ENCODE measurements around the gene PRDM2. TPM values are rescaled to one million over a fixed set of nuclear protein-coding genes. Genes with fewer than 3 reads are reported as not detected.

The PRDM2 gene
- total RNA-seq, 2 donors from 2014 or later: 29.3 to 30.0 TPM

DNA sequence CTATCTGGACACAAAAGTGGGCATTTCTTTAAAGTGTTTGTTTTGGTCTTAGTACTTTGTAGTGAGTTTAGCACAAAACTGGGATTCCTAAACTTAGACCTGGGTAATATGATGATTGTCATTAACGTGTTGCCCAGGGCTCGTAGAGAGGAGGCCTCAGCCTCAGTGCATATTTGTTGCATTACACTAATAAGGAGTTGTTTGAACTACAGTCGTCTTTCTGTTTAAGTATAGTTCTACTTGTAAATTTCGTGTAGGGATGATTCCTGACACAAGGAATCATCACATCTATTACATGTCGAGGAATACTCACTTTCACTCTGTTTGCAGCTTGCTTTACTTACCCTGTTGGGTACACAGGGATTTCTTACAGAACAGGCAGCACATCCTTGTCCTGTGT lies 85.0 kb downstream of the PRDM2 start:
- no peak for TF ChIP-seq CTCF (IDR thresholded peaks at IDR 0.05)
- no peaks in the 10 kb centered on the region for H3K9me3 ChIP-seq
- H3K4me3 ChIP-seq: no peak overlapping the region
- H3K36me3 ChIP-seq: peaks cover 4% of the 10 kb centered on the region
- H3K27me3 ChIP-seq: no peaks in the 10 kb centered on the region
- intact Hi-C loops (cut with DNase I): no loop called here
- no peak overlapping the region for H3K9ac ChIP-seq (ENCODE audit: low read depth in 2 of 2, low read length in 2 of 2)
- no peak overlapping the region for H3K27ac ChIP-seq
- no peak for DNase-seq
- H3K4me1 ChIP-seq: no peaks in the 10 kb centered on the region

DNA sequence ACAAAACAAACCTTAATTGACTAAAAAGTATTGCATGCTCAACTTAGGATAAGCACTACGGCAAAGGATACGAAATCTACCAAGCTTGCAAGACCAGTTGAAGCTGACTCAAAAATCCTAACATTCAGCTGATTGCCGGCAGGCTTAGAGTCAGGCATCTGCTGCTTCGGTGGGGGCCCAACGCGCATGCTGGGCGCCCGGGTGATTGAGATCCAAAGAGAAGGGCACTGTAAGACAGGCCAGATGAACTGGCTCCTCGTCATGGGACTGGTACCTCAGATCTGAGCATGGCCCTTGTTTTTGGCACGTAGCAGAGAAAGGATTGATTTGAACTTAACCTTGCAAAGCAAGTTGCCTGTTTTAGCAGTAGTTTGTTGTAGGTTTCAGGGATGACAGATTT lies 86.6 kb downstream of the PRDM2 start:
- H3K27me3 ChIP-seq: no peaks in the 10 kb centered on the region
- H3K9me3 ChIP-seq: no peaks in the 10 kb centered on the region
- no peak overlapping the region for H3K9ac ChIP-seq (ENCODE audit: low read depth in 2 of 2, low read length in 2 of 2)
- no peak for TF ChIP-seq CTCF (IDR thresholded peaks at IDR 0.05)
- no peak overlapping the region for H3K27ac ChIP-seq
- no peak for DNase-seq
- intact Hi-C loops (cut with DNase I): no loop called here
- no peak overlapping the region for H3K4me3 ChIP-seq
- H3K36me3 ChIP-seq: no peaks in the 10 kb centered on the region
- no peaks in the 10 kb centered on the region for H3K4me1 ChIP-seq

DNA sequence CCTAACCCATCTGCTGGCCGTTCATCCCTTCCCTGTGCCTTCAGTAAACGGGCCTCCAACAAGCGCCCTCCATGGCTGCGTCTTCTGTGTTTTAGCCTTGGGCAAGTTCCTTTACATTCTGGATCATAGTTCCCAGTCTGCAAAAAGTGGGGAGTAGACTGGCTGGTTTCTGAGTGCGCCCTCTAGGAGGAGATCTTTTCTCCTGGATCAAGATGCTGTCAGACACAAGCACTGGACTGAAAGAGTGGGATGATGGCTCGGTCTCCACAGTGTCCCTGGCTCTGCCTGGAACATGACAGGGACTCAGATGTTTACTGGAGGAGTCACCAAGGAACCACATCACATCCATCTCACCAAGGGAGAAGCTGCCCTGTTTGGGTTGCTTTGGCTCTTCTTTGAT lies 88.8 kb downstream of the PRDM2 start:
- Histone ChIP-seq H3K4me1 (no peaks in the 10 kb centered on the region), H3K36me3 (no peaks in the 10 kb centered on the region), H3K9me3 (no peaks in the 10 kb centered on the region), H3K4me3 (no peak overlapping the region), H3K27ac (no peak overlapping the region), H3K27me3 (no peaks in the 10 kb centered on the region), H3K9ac (ENCODE audit: low read depth in 2 of 2, low read length in 2 of 2) (no peak overlapping the region)
- intact Hi-C loops (cut with DNase I): no loop called here
- TF ChIP-seq CTCF (IDR thresholded peaks at IDR 0.05): no peak
- no peak for DNase-seq

DNA sequence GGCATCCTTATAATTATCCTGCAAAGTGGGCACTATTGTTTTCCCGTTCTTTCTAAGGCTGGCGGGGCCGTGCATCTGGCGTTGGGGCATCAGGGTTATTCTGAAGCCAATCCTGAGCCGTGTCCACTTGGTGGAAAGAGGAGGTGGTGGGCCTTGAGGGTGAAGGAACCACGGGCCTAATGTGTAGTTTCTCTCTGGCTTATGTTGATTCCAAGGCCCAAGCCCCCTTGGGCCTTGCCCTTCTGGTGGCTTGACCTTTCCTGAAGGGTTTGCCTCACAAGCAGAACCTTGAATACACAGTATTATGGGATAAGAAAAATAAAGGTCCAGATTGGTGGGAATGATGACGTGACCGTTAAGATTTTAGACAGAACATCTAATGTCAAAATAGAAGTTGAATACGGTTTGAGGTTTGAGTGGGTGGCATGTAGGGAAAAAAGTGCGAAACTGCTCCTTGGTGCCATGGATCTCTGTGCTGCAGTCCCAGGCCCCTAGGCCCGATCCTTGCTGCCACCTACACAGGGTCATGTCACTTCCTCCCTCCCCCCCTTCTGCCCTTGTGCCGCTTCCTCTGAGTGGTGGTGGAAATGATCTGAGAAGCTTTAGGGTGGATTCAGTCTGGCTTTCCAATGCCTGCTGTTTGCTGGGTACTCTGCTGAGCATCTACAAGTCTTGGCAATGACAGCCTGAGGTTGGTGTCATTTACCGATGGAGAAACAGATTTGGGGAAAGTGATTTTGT lies 90.5 kb downstream of the PRDM2 start:
- intact Hi-C loops (cut with DNase I): loop anchor here (10.0 kb wide), 1 partner anchor 46 kb away; no protein-coding TSS in a partner anchor
- H3K36me3 ChIP-seq: no peaks in the 10 kb centered on the region
- no peak overlapping the region for H3K27ac ChIP-seq
- no peak overlapping the region for H3K9ac ChIP-seq (ENCODE audit: low read depth in 2 of 2, low read length in 2 of 2)
- H3K9me3 ChIP-seq: no peaks in the 10 kb centered on the region
- no peaks in the 10 kb centered on the region for H3K4me1 ChIP-seq
- no peak overlapping the region for H3K4me3 ChIP-seq
- H3K27me3 ChIP-seq: no peaks in the 10 kb centered on the region
- TF ChIP-seq CTCF (IDR thresholded peaks at IDR 0.05): no peak
- DNase-seq: no peak

GRCh38 chr1:13792419-13792818 lies 92.4 kb downstream of the PRDM2 start:
- Histone ChIP-seq H3K9me3 (no peaks in the 10 kb centered on the region), H3K9ac (ENCODE audit: low read depth in 2 of 2, low read length in 2 of 2) (no peak overlapping the region), H3K36me3 (no peaks in the 10 kb centered on the region), H3K27me3 (no peaks in the 10 kb centered on the region), H3K4me3 (no peak overlapping the region), H3K4me1 (no peaks in the 10 kb centered on the region), H3K27ac (no peak overlapping the region)
- DNase-seq: no peak
- no peak for TF ChIP-seq CTCF (IDR thresholded peaks at IDR 0.05)
- intact Hi-C loops (cut with DNase I): loop anchor here (10.0 kb wide), 1 partner anchor 48 kb away; no protein-coding TSS in a partner anchor

Data from colonic mucosa (tissue), 4 donors.